HS-5 (cell line): ENCODE measurements around the gene HDDC2.

Experiments used
- DNase-seq: peaks from one replicate; pipeline ENCODE4 v3.0.0-alpha.2; 2012; ENCODE audit warnings: low read depth

The HDDC2 gene

DNA sequence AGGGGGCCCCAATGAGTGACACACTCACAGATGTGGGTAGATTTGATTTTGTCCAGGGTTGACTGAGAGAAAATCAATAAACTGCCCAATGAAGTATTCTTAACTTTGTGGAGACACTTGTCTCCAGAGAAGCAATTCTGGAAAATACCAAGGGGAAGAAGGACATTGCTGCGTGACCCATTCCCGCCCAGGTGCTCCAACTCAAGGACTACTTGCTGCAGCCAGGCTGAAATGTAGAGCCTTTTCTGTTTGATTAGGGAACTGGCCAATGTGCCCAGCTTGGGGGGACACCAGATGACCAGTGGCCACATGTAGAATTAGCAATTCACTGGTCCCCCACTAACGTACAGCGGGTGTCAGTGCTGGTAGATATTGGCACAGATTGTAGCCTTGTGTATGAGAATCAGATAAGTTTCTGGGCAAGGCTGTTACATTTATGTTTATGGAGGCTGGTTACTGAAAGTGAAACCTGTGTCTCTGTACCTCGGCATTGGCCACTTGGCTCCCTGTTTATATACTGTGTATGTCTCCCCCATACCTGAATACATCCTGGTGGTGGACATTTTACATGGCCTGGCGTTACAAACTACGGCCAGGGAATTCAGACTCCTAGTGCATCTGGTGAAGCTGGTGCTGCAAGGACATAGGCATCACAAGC is 32.3 kb downstream of the HDDC2 start:
- no peak for DNase-seq

DNA sequence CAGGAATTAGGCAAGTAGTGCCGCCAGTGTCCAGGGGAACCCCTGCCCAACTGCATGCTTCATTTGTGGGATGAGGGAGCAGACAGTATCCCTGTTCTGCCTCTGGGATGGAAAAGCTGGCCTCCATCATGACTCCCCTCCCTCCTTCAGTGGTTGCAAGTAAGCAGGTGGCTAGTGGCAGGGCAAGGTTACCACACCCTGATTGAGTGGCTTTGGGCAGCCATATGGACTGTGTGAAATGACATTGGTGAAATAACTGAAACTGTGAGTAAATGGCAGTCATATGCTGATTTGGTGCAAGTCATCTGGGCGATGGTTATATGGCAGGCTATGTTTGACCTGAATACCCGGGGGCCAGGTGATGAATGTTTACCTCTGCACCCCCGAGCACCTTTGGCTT is 33.0 kb downstream of the HDDC2 start:
- DNase-seq, result no peak

GRCh38 chr6:125267806-125268523 is 33.8 kb downstream of the HDDC2 start:
- no peak for DNase-seq

DNA sequence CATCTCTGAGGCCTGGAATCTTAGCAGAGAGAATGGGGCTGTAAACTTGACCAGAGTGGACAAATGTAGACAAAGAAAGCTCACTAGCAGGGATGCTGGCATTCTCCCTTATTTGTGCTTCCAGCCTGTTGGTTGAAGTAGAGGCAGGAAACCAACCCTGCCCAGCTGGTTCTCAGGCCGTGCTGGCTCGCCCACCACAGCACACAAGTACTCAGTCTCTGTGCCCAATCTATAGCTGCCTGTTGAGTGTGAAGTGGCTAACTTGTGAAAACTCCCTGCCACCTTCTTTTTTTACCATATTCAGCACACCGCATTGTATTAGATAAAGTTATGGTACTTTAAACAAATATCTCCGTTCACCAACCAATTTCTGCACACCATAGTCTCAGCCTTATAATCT is 37.3 kb downstream of the HDDC2 start:
- DNase-seq, result no peak

DNA sequence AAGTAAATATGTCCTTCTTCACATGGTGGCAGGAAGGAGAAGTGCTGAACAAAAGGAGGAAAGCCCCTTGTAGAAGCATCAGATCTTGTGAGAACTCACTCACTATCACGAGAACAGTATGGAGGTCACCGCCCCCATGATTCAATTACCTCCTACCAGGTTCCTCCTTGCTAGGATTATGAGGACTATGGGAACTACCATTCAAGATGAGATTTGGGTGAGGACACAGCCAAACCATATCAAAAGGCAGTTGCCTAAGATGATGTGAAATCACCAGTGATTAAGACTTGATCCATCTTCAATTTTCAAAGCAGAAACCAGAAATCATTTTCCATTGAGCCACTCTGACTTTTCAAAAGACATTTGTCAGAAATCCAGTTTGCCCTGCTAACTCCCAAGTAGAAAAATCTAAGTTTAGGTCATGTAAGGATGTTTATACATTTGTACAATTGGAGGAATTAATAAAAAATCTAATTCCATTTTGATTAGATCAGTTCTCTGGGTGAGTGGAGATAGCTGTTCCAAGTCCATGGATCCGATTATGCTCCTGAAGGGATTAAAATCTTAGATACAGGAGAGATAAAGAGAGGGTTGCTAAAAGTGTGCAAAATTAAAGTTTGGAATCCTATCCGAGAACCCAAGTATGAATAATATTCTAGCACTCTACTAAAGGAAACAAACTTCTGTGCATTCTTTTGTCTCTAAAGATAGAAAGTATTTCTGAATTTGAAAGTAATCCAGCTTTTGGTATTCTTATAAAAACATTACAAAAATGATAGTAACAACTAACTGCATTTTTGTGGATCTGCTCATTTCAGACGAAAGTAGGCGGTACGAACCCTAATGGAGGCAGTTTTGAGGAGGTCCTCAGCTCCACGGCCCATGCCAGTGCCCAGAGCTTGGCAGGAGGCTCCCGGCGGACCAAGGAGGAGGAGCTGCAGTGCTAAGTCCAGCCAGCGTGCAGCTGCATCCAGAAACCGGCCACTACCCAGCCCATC is 39.5 kb downstream of the HDDC2 start:
- no peak for DNase-seq

DNA sequence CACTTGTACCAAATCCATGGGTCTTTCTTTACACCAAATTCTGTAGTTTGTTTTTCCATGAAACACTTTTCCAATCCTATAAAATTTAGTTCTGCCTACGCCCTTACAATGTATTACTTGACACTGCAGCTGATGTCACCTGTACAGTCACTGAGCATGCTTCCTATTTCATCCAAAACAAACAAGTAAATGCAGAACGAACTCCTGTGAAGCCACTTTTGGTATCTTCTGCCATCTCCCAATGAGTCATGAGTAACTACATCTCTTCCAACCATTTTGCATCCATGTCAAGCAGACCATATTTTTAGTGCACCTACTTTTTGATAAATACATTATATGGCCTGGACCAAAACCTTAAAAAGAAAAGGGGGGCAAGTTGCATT is 42.4 kb downstream of the HDDC2 start:
- DNase-seq, result no peak

- DNase-seq, result no peak
These were observed 43.0 kb downstream of the HDDC2 start for GRCh38 chr6:125258651-125259353.

- DNase-seq, result no peak
These were observed 44.4 kb downstream of the HDDC2 start for GRCh38 chr6:125257351-125257750.

DNA sequence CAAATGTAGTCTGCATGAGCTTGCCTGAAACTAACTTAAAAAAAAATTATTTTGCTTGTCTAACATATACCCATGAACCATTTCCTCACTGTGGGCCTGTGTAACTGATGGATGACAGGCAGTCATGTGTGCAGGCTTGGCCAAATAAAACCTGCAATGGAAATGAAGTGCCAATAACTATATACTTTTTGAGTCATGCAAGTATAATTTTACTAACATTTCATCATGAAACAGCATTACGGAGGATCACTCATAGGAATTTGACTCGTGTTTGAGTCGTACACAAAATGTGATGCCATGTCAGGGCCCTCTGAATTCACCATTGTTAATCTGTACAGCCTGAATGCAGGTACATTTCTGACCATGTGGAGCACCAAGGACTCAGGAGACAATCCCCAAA is 46.6 kb downstream of the HDDC2 start:
- no peak for DNase-seq

DNA sequence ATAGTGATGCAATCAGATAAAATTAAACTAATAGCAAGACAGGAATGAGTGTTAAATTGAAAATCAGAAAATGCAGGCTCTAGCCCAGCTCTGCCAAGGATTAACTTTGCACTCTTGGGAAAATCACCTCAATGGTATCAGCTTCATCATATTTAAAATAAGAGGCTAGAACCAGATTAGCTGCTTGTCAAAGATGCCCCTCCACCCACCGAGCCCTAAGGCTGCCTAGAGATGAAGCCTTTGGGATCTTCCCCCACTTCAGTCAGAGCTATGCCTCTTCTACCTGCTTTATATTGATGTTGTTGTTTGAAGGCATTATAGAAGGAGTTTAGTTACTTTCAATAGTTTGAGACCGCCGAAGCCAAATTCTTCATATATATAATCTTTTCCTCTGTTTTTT is 47.4 kb downstream of the HDDC2 start:
- DNase-seq, result no peak

DNA sequence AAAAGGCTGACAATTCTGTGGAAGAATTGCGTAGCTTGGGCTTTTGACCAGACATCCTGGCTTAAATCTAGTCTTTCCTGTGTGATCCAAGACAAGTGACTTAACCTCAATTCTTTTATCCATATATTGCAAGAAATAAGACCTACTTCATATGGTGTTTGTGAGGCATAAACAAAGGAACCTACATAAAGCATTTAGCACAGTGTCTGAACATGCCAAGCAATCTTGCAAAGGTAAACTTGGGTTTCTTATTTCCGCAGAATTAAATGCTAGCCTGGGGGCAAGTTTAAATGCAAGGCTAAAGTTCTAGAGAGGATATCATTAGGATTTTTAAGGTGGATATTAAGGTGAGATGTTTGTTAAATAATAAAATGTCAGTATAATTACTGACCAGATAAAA is 47.9 kb downstream of the HDDC2 start:
- no peak for DNase-seq

DNA sequence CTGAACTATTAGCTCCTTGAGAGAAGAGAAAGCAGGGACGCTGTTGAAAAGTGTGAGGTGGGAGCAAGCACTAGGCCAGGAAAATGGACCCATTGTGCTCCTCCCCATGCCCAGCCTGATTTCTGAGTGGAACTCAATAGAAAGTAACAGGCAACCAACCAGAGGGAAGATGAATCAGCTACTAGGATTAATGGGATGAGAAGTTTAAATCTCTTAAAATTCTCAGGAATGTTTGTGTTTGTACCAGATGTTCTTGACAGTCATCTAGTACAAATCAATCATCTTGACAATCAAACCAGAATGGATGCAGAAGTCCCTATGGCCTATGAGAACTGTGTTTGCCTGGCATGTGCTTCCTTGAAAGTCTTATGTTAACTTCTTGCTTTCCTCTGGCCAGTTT is 48.9 kb downstream of the HDDC2 start:
- no peak for DNase-seq

DNA sequence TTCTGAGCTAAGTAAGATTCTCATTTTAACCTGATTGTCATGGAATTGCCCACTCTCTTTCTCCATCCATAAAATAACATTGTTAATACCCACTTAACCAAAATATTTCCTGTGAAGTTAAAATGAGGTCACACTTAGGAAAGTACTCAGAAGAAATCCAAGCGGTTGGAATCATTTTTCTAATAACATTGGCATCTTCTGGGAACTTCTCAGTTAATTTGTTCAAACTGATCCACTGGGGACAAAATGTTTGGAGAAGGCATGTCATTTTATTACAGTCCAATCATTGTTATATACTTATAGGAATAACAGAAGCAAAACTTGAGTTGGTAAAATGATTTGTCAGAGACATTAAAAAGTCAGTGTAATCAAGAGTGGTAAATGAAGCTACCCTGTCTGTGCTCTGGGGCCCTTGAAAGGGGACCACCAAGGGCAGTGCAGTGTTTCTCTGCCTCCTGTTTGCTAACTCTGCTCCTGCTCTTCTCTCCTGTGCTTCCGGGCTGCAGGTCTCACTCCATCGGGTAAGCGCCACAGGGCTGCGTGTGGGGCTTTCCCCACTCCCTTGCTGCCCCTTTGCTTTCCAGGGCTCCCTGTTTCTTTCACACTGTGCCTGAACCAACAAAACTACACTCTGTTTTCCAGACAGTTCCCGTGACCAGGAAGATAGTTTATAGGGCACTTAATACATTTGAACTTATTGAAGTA is 50.1 kb downstream of the HDDC2 start:
- no peak for DNase-seq

DNA sequence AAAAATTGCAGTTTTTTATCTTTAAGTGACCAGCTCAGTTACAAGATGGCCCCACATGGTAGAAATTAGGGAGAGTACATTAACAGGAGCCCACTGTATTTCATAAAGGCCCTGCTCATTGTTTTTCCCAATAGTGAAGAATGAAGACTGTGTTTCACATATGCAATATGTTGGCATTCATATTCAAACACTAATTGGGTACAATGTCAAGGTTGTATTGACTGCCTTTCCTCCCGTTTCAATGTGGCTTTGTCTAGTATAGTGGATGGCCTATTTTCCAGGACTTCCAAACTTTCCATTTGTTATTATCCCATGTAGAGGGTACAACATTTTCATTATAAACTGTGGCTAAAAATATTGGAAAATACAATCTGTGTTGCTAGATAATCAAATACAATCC is 51.3 kb downstream of the HDDC2 start:
- DNase-seq, result no peak

- no peak for DNase-seq
These were observed 53.6 kb downstream of the HDDC2 start for GRCh38 chr6:125248136-125248535.

DNA sequence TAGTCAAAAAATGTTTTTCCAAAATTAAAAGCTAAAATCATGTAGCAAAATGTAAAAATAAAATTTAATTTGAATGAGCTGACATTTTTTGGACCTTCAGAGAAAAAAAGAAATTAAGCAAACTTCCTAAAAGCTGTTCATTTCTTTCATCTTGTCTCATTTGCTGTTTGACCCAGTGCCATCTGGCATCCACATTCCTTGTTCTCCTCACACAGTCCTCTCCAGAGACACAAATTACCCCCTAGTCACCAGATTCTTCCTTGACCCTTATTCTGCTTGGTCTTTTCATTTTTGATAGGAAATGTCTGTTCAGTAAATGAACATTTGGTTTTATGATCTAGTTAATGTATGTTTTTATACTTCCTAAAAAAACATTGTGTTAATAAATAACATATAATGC is 55.2 kb downstream of the HDDC2 start:
- DNase-seq, result no peak

GRCh38 chr6:125245523-125246264 is 56.1 kb downstream of the HDDC2 start:
- DNase-seq, result no peak

- DNase-seq, result no peak
These were observed 56.7 kb downstream of the HDDC2 start for GRCh38 chr6:125245109-125245508.

GRCh38 chr6:125237764-125238163 is 64.0 kb downstream of the HDDC2 start:
- no peak for DNase-seq

- no peak for DNase-seq
These were observed 65.0 kb downstream of the HDDC2 start for GRCh38 chr6:125236536-125237327.
